GM12878 (cell line): Measurements from ENCODE around the gene UBE2E2.

Source experiments
- CEBPB ChIP-seq, 2 experiments: fragments of 150-350 bp in 1 of 2; IDR thresholded peaks; 2 replicates each; pipeline ENCODE4 v1.6.1; 2012 to 2014; ENCODE audit warnings: low read depth in 2 of 2, low read length in 2 of 2, borderline replicate concordance in 1 of 2, inconsistent platforms in 1 of 2
- MEF2A ChIP-seq: IDR thresholded peaks from 2 replicates; pipeline ENCODE4 v1.6.1; 2011; ENCODE audit warnings: low read depth, mild to moderate bottlenecking, low read length, moderate library complexity; ENCODE audit not compliant: insufficient read depth
- MXI1 ChIP-seq: fragments of 150-350 bp; IDR thresholded peaks from 2 replicates; pipeline ENCODE4 v1.6.1; 2011; ENCODE audit warnings: low read depth, mild to moderate bottlenecking, inconsistent platforms, low read length, improper control_type of control experiment
- POLR2A ChIP-seq: IDR thresholded peaks from 2 replicates; pipeline ENCODE4 v1.6.1; 2011; ENCODE audit warnings: low read depth, mild to moderate bottlenecking, low read length
- POLR2AphosphoS5 ChIP-seq: IDR thresholded peaks from 2 replicates; pipeline ENCODE4 v1.6.1; 2011; ENCODE audit warnings: mild to moderate bottlenecking, low read length, inconsistent platforms
- RAD21 ChIP-seq: IDR thresholded peaks from 2 replicates; pipeline ENCODE4 v1.6.1; 2011; ENCODE audit warnings: mild to moderate bottlenecking, low read depth, low read length, moderate library complexity; ENCODE audit not compliant: insufficient read depth
- RUNX3 ChIP-seq: IDR thresholded peaks from 2 replicates; pipeline ENCODE4 v1.6.1; 2012; ENCODE audit warnings: low read length, inconsistent platforms
- TF ChIP-seq, protein P1 (sequence below): fragments of 450-650 bp; IDR thresholded peaks from 2 replicates; pipeline ENCODE4 v1.6.1; 2016; ENCODE audit warnings: mild to moderate bottlenecking, moderate library complexity, borderline replicate concordance
- TF ChIP-seq, protein P2 (sequence below): IDR thresholded peaks from 2 replicates; pipeline ENCODE4 v1.6.1; 2011; ENCODE audit warnings: low read depth, low read length, improper control_type of control experiment, borderline replicate concordance
- TF ChIP-seq, protein P3 (sequence below), 3 experiments: IDR thresholded peaks in 2 of 3; conservative IDR thresholded peaks in 1 of 3; 2 replicates each; pipeline ENCODE4 v1.5.1; 2011; ENCODE audit warnings: low read depth in 3 of 3, low read length in 3 of 3, mild to moderate bottlenecking in 3 of 3, control low read depth in 2 of 3, moderate library complexity in 2 of 3, inconsistent platforms in 1 of 3, mixed read lengths in 1 of 3; ENCODE audit not compliant: control insufficient read depth in 2 of 3, insufficient read depth in 1 of 3; ENCODE audit errors: extremely low read depth in 1 of 3

DNA sequence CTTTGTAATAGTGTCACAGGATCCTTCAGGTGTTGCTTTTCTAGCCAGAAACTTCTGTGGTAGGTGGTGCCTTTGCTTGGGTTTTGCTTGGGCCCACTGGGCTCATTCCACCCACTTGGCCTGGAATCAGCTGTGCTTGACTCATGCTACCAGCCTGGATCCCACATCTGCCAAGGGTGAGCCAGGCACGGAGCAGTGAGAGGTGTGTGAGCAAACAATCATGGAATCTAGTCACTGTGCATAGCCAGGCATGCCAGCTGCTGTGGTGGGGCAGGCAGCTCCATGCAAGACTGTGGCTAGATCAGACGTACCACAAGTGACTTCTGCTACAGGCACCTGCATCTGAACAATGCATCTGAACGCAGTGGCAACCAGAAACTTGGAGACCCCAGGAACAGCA lies 275.9 kb downstream of the UBE2E2 start:
- TF ChIP-seq RUNX3: no peak
- no peak for TF ChIP-seq POLR2A
- TF ChIP-seq RAD21: no peak
- TF ChIP-seq, protein P1, sequence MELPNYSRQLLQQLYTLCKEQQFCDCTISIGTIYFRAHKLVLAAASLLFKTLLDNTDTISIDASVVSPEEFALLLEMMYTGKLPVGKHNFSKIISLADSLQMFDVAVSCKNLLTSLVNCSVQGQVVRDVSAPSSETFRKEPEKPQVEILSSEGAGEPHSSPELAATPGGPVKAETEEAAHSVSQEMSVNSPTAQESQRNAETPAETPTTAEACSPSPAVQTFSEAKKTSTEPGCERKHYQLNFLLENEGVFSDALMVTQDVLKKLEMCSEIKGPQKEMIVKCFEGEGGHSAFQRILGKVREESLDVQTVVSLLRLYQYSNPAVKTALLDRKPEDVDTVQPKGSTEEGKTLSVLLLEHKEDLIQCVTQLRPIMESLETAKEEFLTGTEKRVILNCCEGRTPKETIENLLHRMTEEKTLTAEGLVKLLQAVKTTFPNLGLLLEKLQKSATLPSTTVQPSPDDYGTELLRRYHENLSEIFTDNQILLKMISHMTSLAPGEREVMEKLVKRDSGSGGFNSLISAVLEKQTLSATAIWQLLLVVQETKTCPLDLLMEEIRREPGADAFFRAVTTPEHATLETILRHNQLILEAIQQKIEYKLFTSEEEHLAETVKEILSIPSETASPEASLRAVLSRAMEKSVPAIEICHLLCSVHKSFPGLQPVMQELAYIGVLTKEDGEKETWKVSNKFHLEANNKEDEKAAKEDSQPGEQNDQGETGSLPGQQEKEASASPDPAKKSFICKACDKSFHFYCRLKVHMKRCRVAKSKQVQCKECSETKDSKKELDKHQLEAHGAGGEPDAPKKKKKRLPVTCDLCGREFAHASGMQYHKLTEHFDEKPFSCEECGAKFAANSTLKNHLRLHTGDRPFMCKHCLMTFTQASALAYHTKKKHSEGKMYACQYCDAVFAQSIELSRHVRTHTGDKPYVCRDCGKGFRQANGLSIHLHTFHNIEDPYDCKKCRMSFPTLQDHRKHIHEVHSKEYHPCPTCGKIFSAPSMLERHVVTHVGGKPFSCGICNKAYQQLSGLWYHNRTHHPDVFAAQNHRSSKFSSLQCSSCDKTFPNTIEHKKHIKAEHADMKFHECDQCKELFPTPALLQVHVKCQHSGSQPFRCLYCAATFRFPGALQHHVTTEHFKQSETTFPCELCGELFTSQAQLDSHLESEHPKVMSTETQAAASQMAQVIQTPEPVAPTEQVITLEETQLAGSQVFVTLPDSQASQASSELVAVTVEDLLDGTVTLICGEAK: no peak
- TF ChIP-seq CEBPB (IDR thresholded peaks at IDR 0.05; ENCODE audit: borderline replicate concordance in 1 of 2, low read depth in 2 of 2, low read length in 2 of 2): no peak
- no peak for TF ChIP-seq POLR2AphosphoS5
- no peak for TF ChIP-seq MEF2A
- TF ChIP-seq, protein P2, sequence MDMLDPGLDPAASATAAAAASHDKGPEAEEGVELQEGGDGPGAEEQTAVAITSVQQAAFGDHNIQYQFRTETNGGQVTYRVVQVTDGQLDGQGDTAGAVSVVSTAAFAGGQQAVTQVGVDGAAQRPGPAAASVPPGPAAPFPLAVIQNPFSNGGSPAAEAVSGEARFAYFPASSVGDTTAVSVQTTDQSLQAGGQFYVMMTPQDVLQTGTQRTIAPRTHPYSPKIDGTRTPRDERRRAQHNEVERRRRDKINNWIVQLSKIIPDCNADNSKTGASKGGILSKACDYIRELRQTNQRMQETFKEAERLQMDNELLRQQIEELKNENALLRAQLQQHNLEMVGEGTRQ: no peak
- no peak for TF ChIP-seq MXI1
- TF ChIP-seq, protein P3, sequence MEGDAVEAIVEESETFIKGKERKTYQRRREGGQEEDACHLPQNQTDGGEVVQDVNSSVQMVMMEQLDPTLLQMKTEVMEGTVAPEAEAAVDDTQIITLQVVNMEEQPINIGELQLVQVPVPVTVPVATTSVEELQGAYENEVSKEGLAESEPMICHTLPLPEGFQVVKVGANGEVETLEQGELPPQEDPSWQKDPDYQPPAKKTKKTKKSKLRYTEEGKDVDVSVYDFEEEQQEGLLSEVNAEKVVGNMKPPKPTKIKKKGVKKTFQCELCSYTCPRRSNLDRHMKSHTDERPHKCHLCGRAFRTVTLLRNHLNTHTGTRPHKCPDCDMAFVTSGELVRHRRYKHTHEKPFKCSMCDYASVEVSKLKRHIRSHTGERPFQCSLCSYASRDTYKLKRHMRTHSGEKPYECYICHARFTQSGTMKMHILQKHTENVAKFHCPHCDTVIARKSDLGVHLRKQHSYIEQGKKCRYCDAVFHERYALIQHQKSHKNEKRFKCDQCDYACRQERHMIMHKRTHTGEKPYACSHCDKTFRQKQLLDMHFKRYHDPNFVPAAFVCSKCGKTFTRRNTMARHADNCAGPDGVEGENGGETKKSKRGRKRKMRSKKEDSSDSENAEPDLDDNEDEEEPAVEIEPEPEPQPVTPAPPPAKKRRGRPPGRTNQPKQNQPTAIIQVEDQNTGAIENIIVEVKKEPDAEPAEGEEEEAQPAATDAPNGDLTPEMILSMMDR (IDR thresholded peaks at IDR 0.05 in 2 of 3, conservative IDR thresholded peaks at IDR 0.05 in 1 of 3; ENCODE audit: control insufficient read depth in 2 of 3, extremely low read depth in 1 of 3, insufficient read depth in 1 of 3, low read depth in 3 of 3, low read length in 3 of 3): no peak
